HuH-7 (cell line): Measurements from ENCODE around the gene NUP188.

Experiments
- DNase-seq: peaks from one replicate; pipeline ENCODE4 v3.0.0; 2011; ENCODE audit warnings: low spot score

Gene NUP188, protein sequence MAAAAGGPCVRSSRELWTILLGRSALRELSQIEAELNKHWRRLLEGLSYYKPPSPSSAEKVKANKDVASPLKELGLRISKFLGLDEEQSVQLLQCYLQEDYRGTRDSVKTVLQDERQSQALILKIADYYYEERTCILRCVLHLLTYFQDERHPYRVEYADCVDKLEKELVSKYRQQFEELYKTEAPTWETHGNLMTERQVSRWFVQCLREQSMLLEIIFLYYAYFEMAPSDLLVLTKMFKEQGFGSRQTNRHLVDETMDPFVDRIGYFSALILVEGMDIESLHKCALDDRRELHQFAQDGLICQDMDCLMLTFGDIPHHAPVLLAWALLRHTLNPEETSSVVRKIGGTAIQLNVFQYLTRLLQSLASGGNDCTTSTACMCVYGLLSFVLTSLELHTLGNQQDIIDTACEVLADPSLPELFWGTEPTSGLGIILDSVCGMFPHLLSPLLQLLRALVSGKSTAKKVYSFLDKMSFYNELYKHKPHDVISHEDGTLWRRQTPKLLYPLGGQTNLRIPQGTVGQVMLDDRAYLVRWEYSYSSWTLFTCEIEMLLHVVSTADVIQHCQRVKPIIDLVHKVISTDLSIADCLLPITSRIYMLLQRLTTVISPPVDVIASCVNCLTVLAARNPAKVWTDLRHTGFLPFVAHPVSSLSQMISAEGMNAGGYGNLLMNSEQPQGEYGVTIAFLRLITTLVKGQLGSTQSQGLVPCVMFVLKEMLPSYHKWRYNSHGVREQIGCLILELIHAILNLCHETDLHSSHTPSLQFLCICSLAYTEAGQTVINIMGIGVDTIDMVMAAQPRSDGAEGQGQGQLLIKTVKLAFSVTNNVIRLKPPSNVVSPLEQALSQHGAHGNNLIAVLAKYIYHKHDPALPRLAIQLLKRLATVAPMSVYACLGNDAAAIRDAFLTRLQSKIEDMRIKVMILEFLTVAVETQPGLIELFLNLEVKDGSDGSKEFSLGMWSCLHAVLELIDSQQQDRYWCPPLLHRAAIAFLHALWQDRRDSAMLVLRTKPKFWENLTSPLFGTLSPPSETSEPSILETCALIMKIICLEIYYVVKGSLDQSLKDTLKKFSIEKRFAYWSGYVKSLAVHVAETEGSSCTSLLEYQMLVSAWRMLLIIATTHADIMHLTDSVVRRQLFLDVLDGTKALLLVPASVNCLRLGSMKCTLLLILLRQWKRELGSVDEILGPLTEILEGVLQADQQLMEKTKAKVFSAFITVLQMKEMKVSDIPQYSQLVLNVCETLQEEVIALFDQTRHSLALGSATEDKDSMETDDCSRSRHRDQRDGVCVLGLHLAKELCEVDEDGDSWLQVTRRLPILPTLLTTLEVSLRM (N-terminal part only)

DNA sequence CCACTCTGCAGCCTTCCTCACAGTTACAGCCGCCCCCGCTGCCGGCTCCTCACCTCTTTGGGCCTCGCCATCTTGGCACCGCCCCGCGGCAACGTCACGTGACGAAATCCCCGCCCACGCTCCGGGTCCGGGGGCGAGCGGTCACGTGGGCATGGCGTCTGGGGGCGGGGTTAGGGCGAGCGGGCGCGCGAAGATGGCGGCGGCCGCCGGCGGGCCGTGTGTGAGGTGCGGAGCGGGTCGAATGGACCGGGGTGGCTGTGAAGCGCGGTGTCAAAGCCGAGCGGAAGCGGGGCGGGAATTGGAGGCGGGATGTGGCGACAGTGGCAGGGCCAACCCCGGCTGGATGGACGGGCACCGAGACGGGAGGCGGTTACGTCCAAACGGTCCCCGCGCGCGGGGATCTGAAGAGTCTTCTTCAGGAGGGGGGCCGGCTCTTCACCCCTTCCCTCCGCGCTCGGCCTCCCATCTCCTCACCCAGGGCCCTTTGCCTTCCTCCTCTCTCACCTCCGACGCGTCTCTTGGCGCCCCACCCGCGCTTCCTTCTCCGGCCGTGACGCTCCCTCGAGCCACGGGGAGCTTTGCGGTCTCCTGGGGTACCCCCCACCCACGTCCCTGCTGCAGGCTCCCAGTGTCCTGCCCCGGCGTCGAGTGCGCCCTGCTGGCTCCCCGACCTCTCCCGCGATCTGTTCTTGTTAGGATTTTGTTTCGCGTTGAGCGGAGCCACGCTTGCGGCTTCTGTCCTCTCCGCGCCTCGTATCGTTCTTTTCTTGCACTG lies at the start of gene NUP188, which contains the start of gene DOLK:
Gene NUP188, plus strand, starts transcription at position 173 of the 775 bp plus-strand sequence. Its CDS starts 21 bp downstream, at position 194.
Gene DOLK, minus strand, starts transcription at position 77 of the 775 bp plus-strand sequence. CDS start 300 bp downstream, outside the sequence.
- peak; percentile 99 for DNase-seq

DNA sequence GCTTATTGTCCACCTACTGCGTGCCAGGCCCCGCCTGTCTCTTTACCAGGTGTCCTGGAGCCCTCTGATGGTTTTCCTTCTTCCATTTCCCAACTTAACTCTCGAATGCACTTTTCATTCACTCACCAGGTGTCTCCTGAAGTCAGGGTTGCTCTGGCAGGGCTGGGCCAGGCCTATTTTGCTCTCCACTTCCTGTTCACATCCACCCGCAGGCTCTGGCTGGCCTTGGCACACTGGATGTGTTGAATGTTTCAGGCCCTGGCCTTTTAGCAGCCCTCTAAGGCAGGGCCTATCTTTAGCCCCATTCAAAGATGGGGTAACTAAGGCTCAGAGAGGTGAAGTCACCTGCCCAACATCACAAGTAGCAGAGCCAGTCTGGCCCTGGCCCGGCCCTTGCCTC lies 49.1 kb upstream of the NUP188 start:
- no peak for DNase-seq

DNA sequence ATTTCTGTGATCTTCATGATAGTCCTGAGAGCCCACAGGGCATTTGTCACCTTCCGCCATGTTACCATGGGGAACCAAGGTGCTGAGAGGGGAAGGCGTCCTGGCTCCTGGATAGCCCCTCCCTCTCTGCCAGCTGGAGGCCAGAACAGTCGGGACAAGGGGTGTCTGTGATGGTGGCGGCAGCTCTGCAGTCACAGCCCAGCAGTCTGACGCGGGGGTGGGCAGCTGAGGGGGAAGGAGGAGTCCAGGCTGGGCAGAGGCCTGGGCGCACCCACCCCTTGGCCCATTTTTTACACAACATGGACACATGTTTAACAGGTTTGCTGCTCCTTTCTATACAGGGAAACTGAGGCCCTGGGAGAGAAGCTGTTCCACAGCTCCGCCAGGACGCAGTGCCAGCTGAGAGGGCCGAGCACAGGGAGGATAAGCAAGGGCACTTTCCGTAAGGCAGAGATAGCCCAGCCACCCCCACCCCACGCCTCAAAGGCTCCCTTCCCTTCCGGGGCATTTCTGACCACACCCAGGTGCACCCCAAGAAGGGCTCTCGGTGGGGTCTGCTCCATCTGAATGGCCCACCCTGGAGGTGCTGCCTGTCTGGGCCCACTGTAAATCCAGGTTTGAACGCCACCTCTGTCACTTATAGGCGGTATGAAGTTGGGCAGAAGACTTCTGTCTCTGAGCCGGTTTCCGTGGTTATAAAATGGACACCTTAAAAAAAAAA lies 48.5 kb upstream of the NUP188 start:
- DNase-seq: no peak

DNA sequence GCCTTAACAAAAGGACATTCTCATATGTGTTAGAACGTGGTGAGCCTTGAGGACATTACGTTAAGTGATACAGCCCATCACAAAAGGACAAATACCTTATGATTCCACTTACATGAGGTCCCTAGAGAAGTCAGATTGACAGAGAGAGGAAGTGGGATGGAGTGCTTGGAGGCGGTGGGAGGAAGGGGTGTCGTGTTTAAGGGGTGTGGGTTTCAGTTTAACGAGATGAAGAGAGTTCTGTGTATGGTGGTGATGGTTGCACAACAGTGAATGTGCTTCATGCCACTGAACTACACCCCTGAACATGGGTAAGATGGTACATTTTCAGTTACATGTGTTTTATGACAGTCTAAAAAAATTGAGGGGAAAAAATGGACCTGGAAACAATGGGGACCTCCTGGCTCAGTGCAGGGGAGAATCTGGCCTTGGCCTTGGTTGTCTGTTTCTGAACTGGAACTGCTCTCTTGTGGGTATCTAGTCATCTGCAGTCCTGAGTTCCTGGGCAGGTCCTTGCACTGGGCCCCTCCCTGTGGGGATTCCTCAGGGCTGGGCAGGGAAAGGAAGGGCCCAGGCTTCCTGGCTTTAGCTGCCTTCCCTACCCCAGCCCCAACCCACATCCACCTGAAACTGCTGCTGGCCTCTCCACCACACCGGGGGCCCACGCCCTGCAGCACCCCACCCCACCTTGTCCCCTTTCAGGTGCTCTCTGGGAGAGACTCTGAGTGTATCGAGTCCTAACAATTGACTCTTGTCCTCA lies 47.8 kb upstream of the NUP188 start:
- DNase-seq: no peak

DNA sequence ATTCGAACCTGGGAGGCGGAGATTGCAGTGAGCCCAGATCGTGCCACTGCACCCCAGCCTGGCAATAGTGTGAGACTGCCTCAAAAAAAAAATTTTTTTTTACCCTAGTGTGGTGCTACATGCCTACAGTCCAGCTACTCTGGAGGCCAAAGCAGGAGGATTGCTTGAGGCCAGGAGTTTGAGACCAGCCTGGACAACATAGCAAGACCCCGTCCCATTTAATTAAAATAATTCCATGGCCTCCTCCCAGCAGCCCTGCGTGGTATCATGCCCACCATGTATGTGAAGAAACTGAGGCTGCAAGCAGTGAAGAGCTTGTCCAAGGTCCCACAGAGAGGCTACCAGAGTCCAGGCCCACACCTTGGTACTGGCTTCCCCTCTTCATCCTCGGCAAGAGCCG lies 46.1 kb upstream of the NUP188 start:
- no peak for DNase-seq

DNA sequence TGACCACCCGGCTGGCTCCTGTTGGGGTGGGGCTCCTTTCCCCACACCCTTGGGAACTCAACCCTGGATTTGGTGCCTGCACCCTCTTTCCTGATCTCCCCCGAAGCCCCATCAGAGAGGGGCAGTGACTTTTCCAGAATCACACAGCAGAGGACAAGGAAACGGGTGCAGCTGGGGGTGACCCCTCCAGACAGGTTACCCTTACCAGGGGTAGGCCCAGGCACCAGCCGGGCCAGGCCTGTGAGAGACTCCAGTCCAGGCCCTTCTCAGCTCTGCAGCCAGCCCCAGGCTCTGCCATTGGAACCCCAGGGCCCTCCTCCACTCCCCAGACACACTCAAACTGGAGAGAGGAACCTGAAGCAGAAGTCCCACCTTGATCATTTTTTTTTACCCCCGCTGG lies 45.7 kb upstream of the NUP188 start:
- DNase-seq: no peak

DNA sequence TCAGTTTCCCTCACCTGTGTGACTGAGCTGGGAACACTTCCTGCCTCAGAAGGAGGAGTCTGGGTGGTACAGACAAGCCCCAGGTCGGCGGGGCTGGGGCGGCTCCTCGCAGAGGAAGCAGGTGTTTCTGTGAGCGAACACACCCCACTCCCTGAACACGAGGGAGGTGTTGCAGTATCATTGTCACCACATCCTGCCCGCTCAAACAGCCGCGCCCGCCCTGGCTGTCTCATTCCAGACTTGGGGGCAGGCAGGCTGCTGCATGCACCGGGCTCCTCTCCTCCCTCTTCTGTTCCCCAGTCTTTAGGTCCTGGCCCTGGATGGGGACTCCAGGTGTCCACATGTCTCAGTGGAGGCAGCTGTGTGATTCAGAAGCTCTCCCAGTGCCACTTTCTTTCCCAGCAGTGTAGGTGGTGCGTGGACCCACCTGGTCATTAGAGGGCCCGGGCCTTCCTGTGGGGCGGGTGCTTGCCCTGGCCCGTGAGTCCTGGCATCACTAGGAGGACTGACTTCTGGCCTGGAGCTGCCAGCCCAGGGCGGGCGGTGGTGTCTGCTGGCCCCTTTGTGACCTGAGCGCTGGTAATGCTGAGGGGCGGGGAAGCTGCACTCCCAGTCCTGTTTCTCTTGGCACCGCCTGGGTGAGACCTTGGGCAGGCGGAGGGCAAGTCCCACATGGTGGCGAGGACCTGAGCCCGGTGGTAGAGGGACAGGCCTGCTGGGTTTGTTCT lies 45.0 kb upstream of the NUP188 start:
- no peak for DNase-seq

DNA sequence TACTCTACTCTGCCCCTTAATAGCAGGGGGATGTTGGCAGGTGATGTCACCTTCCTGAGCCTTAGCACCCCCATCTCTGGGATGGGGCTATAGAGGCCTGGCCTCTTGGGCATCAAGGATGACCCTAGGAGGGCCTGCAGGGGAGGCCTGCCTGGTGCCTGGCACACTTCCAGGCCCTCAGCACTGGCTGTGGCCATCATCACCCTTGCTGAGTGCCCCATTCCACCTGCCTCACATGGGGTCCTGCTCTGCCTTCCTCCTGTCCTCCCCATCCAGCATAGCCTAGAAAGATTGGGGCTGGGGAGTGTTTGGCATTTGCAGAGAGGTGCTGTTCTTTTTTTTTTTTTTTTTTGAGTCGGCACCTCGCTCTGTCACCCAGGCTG lies 44.4 kb upstream of the NUP188 start:
- no peak for DNase-seq

DNA sequence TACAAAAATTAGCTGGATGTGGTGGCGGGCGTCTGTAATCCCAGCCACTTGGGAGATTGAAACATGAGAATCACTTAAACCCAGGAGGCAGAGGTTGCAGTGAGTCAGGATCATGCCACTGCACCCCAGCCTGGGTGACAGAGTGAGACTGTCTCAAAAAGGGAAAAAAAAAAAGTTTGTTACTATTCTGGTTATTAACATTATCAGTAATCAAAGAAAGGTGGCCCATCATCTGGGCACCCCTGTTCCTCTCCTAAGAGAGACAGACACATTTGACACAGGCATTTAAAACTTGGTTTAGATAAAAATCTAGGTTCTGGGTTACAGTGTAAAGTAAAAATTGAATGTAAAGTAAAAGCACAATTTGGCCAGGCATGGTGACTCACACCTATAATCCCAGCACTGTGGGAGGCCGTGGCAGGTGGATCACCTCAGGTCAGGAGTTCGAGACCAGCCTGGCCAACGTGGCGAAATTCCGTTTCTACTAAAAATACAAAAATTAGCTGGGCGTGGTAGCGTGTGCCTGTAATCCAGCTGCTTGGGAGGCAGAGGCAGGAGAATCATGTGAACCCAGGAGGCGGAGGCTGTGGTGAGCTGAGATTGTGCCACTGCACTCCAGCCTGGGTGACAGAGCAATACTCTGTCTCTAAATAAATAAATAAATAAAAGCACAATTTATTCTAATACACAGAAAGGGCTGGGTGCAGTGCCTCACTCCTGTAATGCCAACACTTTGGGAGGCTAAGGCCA lies 43.5 kb upstream of the NUP188 start:
- DNase-seq: no peak

DNA sequence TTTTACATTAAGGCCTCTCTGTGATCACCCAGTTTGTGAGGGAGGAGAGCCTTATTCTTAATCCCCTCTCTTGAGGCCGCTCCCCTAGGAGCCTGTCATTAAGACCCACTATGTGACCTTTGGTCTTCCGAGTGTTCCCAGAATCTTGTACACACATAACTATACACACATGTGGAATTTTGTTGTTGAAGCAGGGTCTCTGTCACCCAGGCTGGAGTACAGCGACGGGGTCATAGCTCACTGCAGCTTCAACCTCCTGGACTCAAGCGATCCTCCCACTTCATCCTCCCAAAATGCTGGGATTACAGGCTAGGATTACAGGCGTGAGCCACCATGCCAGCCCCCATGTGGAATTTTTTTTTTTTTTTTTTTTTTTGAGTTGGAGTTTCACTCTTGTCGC lies 41.5 kb upstream of the NUP188 start:
- no peak for DNase-seq

DNA sequence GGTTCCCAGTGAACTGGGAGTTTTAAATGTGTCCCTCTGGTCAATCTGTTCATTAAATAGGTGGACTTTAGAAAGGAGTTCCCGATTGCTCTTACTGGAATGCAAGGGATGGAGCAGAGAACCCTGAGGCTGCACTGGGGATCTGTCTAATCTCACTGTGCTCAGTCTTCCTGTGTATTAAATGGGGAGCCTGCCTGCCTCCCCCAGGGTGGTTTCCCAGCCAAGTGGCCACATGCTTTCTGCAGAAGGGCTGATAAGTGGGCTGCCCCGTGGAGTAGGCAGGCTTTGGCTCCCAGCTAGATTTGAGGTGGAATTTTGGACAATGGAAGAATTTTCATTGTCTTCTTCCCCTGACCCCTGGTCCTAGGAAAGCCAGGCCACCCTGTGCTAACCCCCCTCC lies 40.8 kb upstream of the NUP188 start:
- DNase-seq: no peak

DNA sequence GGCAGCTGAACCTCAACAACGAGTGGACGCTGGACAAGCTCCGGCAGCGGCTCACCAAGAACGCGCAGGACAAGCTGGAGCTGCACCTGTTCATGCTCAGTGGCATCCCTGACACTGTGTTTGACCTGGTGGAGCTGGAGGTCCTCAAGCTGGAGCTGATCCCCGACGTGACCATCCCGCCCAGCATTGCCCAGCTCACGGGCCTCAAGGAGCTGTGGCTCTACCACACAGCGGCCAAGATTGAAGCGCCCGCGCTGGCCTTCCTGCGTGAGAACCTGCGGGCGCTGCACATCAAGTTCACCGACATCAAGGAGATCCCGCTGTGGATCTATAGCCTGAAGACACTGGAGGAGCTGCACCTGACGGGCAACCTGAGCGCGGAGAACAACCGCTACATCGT lies 39.1 kb upstream of the NUP188 start:
- DNase-seq: no peak

DNA sequence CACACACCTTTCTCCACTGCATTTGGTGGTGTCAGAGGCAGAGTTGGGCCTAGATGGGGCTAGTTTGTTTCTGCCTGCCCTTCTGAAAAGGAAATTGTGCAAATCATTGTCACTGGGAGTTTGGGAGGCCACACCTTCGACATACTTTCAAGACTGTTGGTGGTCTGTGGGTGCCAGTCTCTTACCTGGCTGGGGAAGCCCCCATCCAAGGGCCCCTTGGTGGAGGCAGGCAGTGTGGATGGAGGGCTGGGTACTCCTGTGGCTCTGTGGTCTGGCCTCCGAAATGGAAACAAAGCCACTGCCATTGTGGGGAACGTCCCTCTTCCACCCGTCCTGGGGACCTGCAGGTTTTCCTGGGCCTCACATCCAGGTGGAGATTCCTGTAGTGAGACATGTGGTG lies 37.6 kb upstream of the NUP188 start:
- no peak for DNase-seq

DNA sequence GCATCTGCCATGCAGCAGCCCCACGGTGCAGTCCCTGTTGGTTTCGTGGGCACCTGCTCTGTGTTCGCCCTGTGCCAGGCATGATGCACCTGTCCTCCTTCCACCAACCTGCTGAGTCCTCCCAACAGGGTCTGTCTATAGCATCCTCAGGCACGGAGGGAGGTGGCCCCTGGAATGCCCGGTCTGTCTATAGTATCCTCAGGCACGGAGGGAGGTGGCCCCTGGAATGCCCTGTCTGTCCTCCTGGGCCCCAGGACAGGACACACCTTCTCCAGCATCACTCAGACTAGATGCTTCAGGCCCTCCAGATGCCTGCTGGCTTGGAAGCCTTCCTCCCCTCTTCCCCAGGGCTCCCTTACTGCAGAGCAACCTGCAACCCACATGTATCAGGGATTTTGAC lies 36.6 kb upstream of the NUP188 start:
- DNase-seq: no peak

DNA sequence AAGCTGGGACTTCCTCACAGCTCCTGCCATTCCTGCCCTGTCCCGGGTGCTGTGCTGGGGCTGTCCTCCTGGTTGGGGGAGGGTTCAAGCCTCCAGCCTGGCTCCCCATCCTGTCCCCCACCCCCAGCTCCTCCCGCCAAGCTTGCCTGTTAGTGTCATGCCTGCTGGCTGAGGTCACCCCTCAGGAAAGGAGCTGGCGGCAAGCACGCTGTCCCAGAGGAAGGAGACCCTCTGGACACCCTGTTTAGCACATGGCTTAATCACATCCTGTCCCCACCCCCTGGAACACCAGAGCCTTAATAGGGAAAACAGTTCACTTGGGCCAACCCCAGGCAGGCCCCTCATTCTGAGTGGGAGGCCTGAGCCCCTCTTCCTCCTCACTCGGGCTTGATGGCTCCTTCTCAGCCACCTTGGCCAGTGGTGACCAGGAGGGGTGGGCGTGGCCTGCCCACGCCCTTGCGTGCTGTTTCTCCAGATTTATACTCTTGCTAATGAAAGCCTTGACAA lies 35.9 kb upstream of the NUP188 start:
- no peak for DNase-seq

DNA sequence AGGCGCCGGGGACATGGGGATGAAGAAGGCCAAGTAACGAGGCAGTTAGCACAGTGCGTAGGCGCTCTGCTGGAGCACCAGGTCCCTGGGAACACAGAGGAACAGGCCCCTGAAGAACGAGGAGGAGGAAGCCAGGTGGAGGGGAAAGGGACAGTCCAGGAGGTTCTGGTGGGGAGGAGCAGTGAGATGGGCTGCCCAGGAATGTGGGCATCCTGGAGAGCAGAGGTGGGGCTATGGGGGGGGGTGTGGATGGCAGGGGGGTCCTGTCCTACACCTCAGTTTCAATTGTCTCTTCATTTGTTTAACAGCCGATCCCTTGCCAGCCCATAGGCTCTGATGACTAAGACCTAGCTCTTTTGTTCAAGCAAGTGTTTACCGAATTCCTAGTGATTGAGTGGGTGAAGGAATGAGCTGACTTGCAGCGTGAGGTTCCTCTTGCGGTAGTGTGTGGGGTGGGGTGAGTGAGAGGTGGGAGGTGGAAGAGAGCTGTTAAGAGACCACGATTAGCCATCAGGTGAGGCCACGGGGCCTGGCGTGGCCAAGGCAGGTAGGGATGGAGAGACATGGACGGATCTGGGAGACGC lies 35.1 kb upstream of the NUP188 start:
- DNase-seq: no peak

DNA sequence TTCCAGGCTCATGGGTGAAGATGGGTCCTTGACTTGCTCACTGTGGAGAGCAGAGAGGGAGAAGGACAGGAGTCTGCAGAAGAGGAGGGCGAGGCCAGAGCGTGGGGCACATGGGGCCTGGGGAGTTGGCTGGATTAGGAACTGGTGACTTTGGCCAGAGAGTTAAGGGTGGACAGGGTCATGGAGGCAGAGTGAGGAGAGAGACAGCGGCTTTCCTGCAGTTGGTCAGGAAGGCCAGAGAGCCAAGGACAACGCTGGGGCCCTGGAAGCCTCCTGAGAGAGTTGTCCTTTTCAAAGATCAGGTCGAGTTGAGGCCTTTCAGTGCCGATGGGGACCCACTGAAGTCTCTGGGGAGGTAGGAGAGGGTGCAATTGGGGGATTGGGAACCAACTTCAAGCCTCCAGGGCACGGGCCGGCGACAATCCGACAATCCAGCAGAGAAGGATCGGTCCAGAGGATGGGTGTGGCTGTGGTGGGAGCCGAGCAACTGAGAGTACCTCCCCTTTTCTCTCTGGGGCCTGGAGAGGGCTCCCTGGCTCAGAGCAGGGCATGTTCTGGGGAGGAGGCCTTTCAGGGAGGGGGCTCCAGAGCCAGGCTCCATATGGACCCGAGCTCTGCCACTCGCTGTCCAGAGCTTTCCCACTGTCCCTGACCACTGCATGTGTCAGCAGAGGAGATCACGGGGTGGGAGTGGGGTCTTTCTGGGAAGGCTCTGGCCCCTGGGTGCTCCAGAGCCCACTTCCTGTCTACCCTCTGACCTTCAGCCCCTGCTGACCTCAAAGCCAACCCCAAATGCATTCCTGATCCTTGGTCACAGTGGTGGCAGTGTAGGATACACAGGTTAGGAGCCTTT lies 34.2 kb upstream of the NUP188 start:
- DNase-seq: no peak
